SIG-M5 (cell line): ENCODE measurements around the gene PDLIM1.
"Not testable (repeated sequence)": the region's sequence is repeated elsewhere in the genome, so short reads cannot be mapped to it uniquely, and the experiment has no call there.

Source experiments
- DNase-seq: peaks from one replicate; lab custom pipeline; 2025; lab: John Stamatoyannopoulos, UW

Gene PDLIM1

DNA sequence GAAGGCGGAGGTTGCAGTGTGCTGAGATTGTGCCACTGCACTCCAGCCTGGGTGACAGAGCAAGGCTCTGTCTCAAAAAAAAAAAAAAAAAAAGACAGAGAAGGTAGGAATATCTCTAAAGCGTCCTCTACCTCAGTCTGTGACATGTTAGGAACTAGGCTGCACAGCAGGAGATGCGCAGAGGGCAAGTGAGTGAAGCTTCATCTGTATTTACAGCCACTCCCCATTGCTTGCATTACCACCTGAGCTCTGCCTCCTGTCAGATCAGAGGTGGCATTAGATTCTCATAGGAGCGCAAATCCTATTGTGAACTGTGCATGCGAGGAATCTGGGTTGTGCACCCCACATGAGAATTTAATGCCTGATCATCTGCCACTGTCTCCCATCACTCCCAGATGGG lies 87.9 kb downstream of the PDLIM1 start:
- DNase-seq: not testable (repeated sequence)

DNA sequence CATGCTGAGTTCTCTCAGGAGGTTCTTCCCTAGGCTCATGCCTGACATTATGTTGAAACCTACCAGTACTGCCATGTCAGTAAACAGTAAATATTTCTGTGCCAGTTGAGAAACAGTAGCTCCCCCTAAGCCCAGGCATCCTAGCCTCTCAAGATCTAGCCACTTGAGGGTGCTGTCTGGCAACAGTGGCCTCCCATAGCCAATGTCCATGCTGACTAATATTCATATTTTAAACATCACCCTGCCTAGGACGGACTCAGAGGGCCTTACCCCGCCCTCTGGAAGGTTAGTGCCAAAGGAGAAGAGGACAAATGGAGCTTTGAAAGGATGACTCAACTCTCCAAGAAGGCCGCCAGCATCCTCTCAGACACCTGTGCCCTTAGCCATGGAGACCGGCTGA lies 89.1 kb downstream of the PDLIM1 start:
- no peak for DNase-seq

DNA sequence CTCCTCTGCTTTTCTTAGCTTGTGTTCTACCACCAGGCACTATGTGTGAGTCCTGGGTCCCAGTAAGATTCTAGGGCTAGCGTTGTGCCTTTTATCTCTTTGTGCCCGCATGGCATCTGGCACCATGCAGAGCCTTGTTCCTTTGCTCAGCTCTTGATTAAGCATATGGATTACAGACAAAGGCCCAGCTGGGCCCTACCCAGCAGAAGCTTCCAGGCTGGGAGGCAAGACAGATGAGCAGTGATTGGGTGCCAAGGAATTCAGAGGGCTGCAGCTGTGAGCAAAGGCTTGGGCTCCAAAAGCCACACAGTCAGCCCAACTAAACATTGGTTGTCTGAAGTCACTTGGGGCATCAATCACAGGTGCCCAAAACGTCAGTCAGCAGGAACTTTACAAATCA lies 94.8 kb downstream of the PDLIM1 start:
- DNase-seq: no peak

DNA sequence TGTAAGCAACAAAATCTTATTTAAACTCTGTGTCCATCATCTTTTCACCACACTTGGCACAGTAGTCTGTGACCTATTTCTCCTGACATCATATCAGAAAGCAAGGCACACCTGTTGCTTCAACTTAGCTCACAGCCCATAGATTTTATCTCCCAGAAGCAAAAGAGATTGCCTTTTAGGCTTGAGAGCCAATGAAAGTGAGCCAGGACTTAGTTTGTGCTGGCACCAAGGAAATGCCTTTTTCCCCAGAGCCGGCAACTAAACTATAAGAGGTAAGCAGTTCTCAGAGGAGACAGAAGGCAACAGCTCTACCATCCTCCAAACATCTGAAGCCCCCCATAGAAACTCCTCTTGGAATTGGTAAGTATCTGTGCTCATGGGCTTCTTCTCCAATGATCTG lies 96.9 kb downstream of the PDLIM1 start, which contains the start of gene ACSM6:
Gene ACSM6, plus strand, starts transcription at position 295 of the 400 bp plus-strand sequence. CDS start 248 bp downstream, outside the sequence.
- no peak for DNase-seq

DNA sequence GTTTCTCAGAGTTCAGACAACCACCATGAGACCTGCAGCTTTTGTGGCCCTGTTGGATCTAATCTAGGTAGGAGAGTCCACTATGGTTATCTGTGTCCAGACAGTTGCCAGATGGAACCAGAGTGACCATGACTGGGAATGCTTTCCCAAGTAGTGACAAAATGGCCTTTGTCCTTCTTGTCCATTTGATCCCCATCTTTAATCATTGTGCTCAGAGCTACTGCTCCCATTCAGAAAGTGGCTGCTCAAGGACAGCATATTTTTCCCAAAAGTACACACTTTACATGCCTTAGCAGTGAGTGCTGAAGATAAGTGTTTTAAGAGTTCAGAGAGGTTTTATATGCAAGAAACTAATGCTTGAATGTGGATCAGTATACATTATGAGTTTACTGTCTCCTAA lies 102.2 kb downstream of the PDLIM1 start:
- DNase-seq: no peak

DNA sequence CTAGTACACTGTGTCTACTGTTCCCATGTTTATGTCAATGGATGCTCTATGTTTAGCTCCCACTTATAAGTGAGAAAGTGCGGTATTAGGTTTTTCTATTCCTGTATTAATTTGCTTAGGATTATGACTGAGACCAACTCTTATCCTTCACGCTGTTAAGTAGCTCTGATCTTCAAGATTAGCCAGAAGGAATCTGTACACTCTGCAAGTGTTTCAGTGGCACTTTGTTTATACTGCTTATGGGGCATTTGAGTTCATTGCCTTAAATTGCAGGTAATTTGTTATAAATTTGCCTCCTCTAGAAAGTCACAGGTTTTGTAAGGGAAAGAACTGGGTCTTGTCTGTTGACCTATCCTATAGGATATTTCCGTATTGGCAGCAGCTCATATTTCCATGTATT lies 103.2 kb downstream of the PDLIM1 start:
- no peak for DNase-seq
